GM18870 (cell line): ENCODE results near the gene APBB3.
A peak's percentile ranks its signal among the peaks of the same experiment; 100 is the strongest.
"Not testable (repeated sequence)": the region's sequence is repeated elsewhere in the genome, so short reads cannot be mapped to it uniquely, and the experiment has no call there.

Experiments used
- ATAC-seq: cut with Tn5 transposase; IDR thresholded peaks from one replicate; pipeline ENCODE4 v1.9.1; 2021; ENCODE audit warnings: moderate library complexity; ENCODE audit not compliant: unreplicated experiment

APBB3 gene

GRCh38 chr5:140564196-140565023 lies at the start of gene APBB3, which contains the start of gene SLC35A4:
TSS of gene APBB3 (minus strand) at chr5:140564598. CDS start at chr5:140564245, 353 bp downstream.
TSS of gene SLC35A4 (plus strand) at chr5:140564828. CDS start at chr5:140567170, 2,342 bp downstream.
- peak; percentile 81 for ATAC-seq

GRCh38 chr5:140611020-140611521 lies 46.7 kb upstream of the APBB3 start:
- no peak for ATAC-seq

GRCh38 chr5:140609126-140609525 lies 44.7 kb upstream of the APBB3 start:
- ATAC-seq, result no peak

- ATAC-seq, result no peak
These were observed 44.3 kb upstream of the APBB3 start for GRCh38 chr5:140608722-140609121.

GRCh38 chr5:140607031-140607430 lies 42.6 kb upstream of the APBB3 start:
- no peak for ATAC-seq

- no peak for ATAC-seq
These were observed 41.5 kb upstream of the APBB3 start for GRCh38 chr5:140605879-140606278.

GRCh38 chr5:140603734-140604133 lies 39.3 kb upstream of the APBB3 start:
- no peak for ATAC-seq

- ATAC-seq, result not testable (repeated sequence)
These were observed 39.0 kb upstream of the APBB3 start for GRCh38 chr5:140603446-140603698.

GRCh38 chr5:140602147-140602546 lies 37.7 kb upstream of the APBB3 start:
- no peak for ATAC-seq

- ATAC-seq, result no peak
These were observed 35.7 kb upstream of the APBB3 start for GRCh38 chr5:140600096-140600495.

- ATAC-seq, result no peak
These were observed 34.4 kb upstream of the APBB3 start for GRCh38 chr5:140598836-140599235.

- ATAC-seq, result no peak
These were observed 31.9 kb upstream of the APBB3 start for GRCh38 chr5:140596321-140596741.

- ATAC-seq, result no peak
These were observed 31.3 kb upstream of the APBB3 start for GRCh38 chr5:140595538-140596300.

GRCh38 chr5:140594169-140594568 lies 29.8 kb upstream of the APBB3 start:
- ATAC-seq, result no peak

GRCh38 chr5:140593070-140593469 lies 28.7 kb upstream of the APBB3 start:
- ATAC-seq, result not testable (repeated sequence)

- ATAC-seq, result no peak
These were observed 27.5 kb upstream of the APBB3 start for GRCh38 chr5:140591747-140592372.

GRCh38 chr5:140590861-140591260 lies 26.5 kb upstream of the APBB3 start:
- ATAC-seq, result no peak

- no peak for ATAC-seq
These were observed 24.1 kb upstream of the APBB3 start for GRCh38 chr5:140588311-140589070.

- no peak for ATAC-seq
These were observed 23.1 kb upstream of the APBB3 start for GRCh38 chr5:140587495-140587894.

- not testable (repeated sequence) for ATAC-seq
These were observed 14.9 kb upstream of the APBB3 start for GRCh38 chr5:140579188-140579747.
